IPS-20b (cell line): ENCODE data around the gene RPL35.
A peak's percentile ranks its signal among the peaks of the same experiment; 100 is the strongest.

Experiments
- H3K27ac ChIP-seq: one replicate; pipeline ENCODE4 v1.5.1; 2013; ENCODE audit warnings: low read length
- H3K27me3 ChIP-seq: 2 replicates; pipeline ENCODE4 v1.6.1; 2013; ENCODE audit warnings: mild to moderate bottlenecking, low read length, inconsistent platforms; ENCODE audit not compliant: insufficient read depth
- H3K36me3 ChIP-seq: 2 replicates; pipeline ENCODE4 v1.6.1; 2013; ENCODE audit warnings: low read depth, mild to moderate bottlenecking, inconsistent platforms, low read length, moderate library complexity; ENCODE audit not compliant: insufficient read depth
- H3K4me1 ChIP-seq: 2 replicates; pipeline ENCODE4 v1.6.1; 2013; ENCODE audit warnings: mild to moderate bottlenecking, control low read depth, inconsistent platforms, low read length, moderate library complexity; ENCODE audit not compliant: insufficient read depth
- H3K4me3 ChIP-seq: 2 replicates; pipeline ENCODE4 v1.5.1; 2013; ENCODE audit warnings: mild to moderate bottlenecking, low read length, inconsistent platforms
- H3K9ac ChIP-seq: 2 replicates; pipeline ENCODE4 v1.6.1; 2013; ENCODE audit warnings: low read depth, mild to moderate bottlenecking, inconsistent platforms, low read length, moderate library complexity
- H3K9me3 ChIP-seq: 2 replicates; pipeline ENCODE4 v1.6.1; 2013; ENCODE audit warnings: mild to moderate bottlenecking, low read depth, low read length, inconsistent platforms; ENCODE audit not compliant: insufficient read depth

RPL35 gene

GRCh38 chr9:124858330-124859046 lies 3.3 kb downstream of the RPL35 start:
- Histone ChIP-seq H3K27ac (no peak overlapping the region), H3K4me3 (0 out of 2 replicates have a peak overlapping the region, but pooled peaks have one; percentile 94), H3K36me3 (peaks cover 48% of the 10 kb centered on the region), H3K4me1 (peaks cover 5% of the 10 kb centered on the region), H3K27me3 (no peaks in the 10 kb centered on the region), H3K9ac (no peak overlapping the region; the same call in 1 of the 2 replicates), H3K9me3 (no peaks in the 10 kb centered on the region)

GRCh38 chr9:124857533-124858162 lies 4.1 kb downstream of the RPL35 start:
- H3K4me1 ChIP-seq: peaks cover 5% of the 10 kb centered on the region
- H3K27ac ChIP-seq: no peak overlapping the region
- no peaks in the 10 kb centered on the region for H3K9me3 ChIP-seq
- peaks cover 48% of the 10 kb centered on the region for H3K36me3 ChIP-seq
- no peaks in the 10 kb centered on the region for H3K27me3 ChIP-seq
- no peak overlapping the region for H3K9ac ChIP-seq
- no peak overlapping the region for H3K4me3 ChIP-seq

GRCh38 chr9:124855944-124856765 lies 5.6 kb downstream of the RPL35 start:
- Histone ChIP-seq H3K4me1 (peaks cover 5% of the 10 kb centered on the region), H3K27ac (no peak overlapping the region), H3K27me3 (no peaks in the 10 kb centered on the region), H3K9ac (no peak overlapping the region), H3K36me3 (peaks cover 46% of the 10 kb centered on the region), H3K4me3 (no peak overlapping the region), H3K9me3 (no peaks in the 10 kb centered on the region)

- Histone ChIP-seq H3K36me3 (peaks cover 40% of the 10 kb centered on the region), H3K9ac (no peak overlapping the region), H3K9me3 (no peaks in the 10 kb centered on the region)
Observed at GRCh38 chr9:124855566-124855943, 6.2 kb downstream of the RPL35 start.

GRCh38 chr9:124854822-124855221 lies 6.9 kb downstream of the RPL35 start:
- H3K36me3 ChIP-seq: peaks cover 32% of the 10 kb centered on the region
- H3K27ac ChIP-seq: no peak overlapping the region
- no peak overlapping the region for H3K9ac ChIP-seq
- no peaks in the 10 kb centered on the region for H3K27me3 ChIP-seq
- H3K4me1 ChIP-seq: no peaks in the 10 kb centered on the region; the same call in 1 of the 2 replicates
- H3K9me3 ChIP-seq: no peaks in the 10 kb centered on the region
- H3K4me3 ChIP-seq: no peak overlapping the region

More at GRCh38 chr9:124855566-124855943, 6.2 kb downstream of the RPL35 start:
- H3K4me3 ChIP-seq: no peak overlapping the region
- no peaks in the 10 kb centered on the region for H3K27me3 ChIP-seq
- H3K27ac ChIP-seq: no peak overlapping the region
- peaks cover 3% of the 10 kb centered on the region for H3K4me1 ChIP-seq

GRCh38 chr9:124854161-124854560 lies 7.6 kb downstream of the RPL35 start:
- Histone ChIP-seq H3K9me3 (no peaks in the 10 kb centered on the region), H3K9ac (no peak overlapping the region), H3K4me3 (no peak overlapping the region), H3K36me3 (peaks cover 26% of the 10 kb centered on the region), H3K27ac (no peak overlapping the region), H3K4me1 (no peaks in the 10 kb centered on the region; the same call in 1 of the 2 replicates), H3K27me3 (no peaks in the 10 kb centered on the region)

GRCh38 chr9:124853605-124854143 lies 8.1 kb downstream of the RPL35 start:
- H3K36me3 ChIP-seq: peaks cover 21% of the 10 kb centered on the region
- no peak overlapping the region for H3K9ac ChIP-seq
- no peak overlapping the region for H3K27ac ChIP-seq
- peak overlapping the region; percentile 57; the same call in 1 of the 2 replicates for H3K4me3 ChIP-seq
- H3K9me3 ChIP-seq: no peaks in the 10 kb centered on the region
- no peaks in the 10 kb centered on the region for H3K27me3 ChIP-seq
- H3K4me1 ChIP-seq: no peaks in the 10 kb centered on the region; the same call in 1 of the 2 replicates

GRCh38 chr9:124852829-124853531 lies 8.8 kb downstream of the RPL35 start, which contains the start of gene WDR38:
WDR38 (plus strand) TSS chr9:124853460; CDS start chr9:124853532, 72 bp downstream.
- no peaks in the 10 kb centered on the region; the same call in 1 of the 2 replicates for H3K4me1 ChIP-seq
- H3K4me3 ChIP-seq: peak within 1 kb of the TSS; percentile 57
- H3K27ac ChIP-seq: no peak within 1 kb of the TSS
- no peak within 1 kb of the TSS; the same call in 1 of the 2 replicates for H3K9ac ChIP-seq
- H3K27me3 ChIP-seq: no peaks in the 10 kb centered on the region
- H3K9me3 ChIP-seq: no peaks in the 10 kb centered on the region
- H3K36me3 ChIP-seq: peaks cover 14% of the 10 kb centered on the region

GRCh38 chr9:124852121-124852828 lies 9.5 kb downstream of the RPL35 start:
- peaks cover 7% of the 10 kb centered on the region for H3K36me3 ChIP-seq
- peak overlapping the region; percentile 57; the same call in 1 of the 2 replicates for H3K4me3 ChIP-seq
- no peak overlapping the region; the same call in 1 of the 2 replicates for H3K9ac ChIP-seq
- no peaks in the 10 kb centered on the region for H3K27me3 ChIP-seq
- no peak overlapping the region for H3K27ac ChIP-seq
- no peaks in the 10 kb centered on the region; the same call in 1 of the 2 replicates for H3K4me1 ChIP-seq
- no peaks in the 10 kb centered on the region for H3K9me3 ChIP-seq

- Histone ChIP-seq H3K36me3 (no peaks in the 10 kb centered on the region), H3K27me3 (no peaks in the 10 kb centered on the region), H3K4me3 (no peak overlapping the region), H3K4me1 (no peaks in the 10 kb centered on the region; the same call in 1 of the 2 replicates), H3K9me3 (no peaks in the 10 kb centered on the region), H3K27ac (no peak overlapping the region), H3K9ac (no peak overlapping the region)
Observed at GRCh38 chr9:124849801-124850200, 12.0 kb downstream of the RPL35 start.
